Measurements from ENCODE around the gene TEX10. TPM values are rescaled to one million over a fixed set of nuclear protein-coding genes. Genes with fewer than 3 reads are reported as not detected.

Gene TEX10
- total RNA-seq, 2 experiments from 2014 or later: 43.9 to 44.9 TPM

DNA sequence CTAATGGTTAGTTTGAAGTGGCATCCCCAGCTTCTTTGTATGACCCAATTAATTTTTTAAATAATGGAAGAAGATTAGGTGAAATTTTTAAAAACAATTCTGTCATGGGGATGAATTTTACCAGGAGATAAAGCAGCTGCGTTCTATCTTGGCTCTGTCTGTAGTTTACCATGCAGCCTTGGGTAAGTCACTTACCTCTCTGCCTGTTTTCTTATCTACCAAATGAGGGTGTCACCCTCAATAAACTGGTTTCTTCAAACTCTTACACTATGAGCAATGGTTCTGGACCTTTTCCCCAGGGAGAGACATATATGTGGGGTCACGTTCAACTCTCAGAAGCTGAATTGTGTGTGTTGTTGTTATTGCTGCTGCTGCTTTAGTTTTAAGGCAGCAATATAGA, 71.7 kb downstream of the TEX10 start:
- H3K4me1 ChIP-seq (ENCODE audit: insufficient read depth, low read length, poor library complexity, severe bottlenecking): no peaks in the 10 kb centered on the region
- H3K79me2 ChIP-seq (ENCODE audit: insufficient read depth, low read depth, low read length): no peaks in the 10 kb centered on the region
- H3K27ac ChIP-seq (ENCODE audit: low read depth, low read length, poor library complexity, severe bottlenecking): no peak overlapping the region
- BruUV-seq (replicated peaks): no TSS peak
- no peaks in the 10 kb centered on the region for H3K9me2 ChIP-seq (ENCODE audit: insufficient read depth, low read length)
- no peaks in the 10 kb centered on the region for H4K20me1 ChIP-seq (ENCODE audit: insufficient read depth, low read length)
- no peak overlapping the region for H2AFZ ChIP-seq (ENCODE audit: low read length)
- DNase-seq (ENCODE audit: low spot score): no peak
- peaks cover 39% of the 10 kb centered on the region for H3K36me3 ChIP-seq (ENCODE audit: insufficient read depth, low read length)
- H3K4me3 ChIP-seq (ENCODE audit: low read depth, low read length, poor library complexity, severe bottlenecking): no peak overlapping the region
- POLR2A ChIA-PET: interaction anchor here (0.6 to 1.1 kb wide), 5 partner anchors 15 to 1243 kb away, joined by 3 to 4 read pairs (median 3); no protein-coding TSS in a partner anchor
- intact Hi-C loops (cut with micrococcal nuclease; ENCODE audit: unreplicated experiment): no loop called here
- H3K9me3 ChIP-seq (ENCODE audit: low read length): peaks cover 11% of the 10 kb centered on the region; the same call in 1 of the 2 replicates
- H3K4me2 ChIP-seq (ENCODE audit: low read length): no peak overlapping the region
- CTCF ChIA-PET (ENCODE audit: unreplicated experiment): no interaction called here
- TF ChIP-seq, protein P1, sequence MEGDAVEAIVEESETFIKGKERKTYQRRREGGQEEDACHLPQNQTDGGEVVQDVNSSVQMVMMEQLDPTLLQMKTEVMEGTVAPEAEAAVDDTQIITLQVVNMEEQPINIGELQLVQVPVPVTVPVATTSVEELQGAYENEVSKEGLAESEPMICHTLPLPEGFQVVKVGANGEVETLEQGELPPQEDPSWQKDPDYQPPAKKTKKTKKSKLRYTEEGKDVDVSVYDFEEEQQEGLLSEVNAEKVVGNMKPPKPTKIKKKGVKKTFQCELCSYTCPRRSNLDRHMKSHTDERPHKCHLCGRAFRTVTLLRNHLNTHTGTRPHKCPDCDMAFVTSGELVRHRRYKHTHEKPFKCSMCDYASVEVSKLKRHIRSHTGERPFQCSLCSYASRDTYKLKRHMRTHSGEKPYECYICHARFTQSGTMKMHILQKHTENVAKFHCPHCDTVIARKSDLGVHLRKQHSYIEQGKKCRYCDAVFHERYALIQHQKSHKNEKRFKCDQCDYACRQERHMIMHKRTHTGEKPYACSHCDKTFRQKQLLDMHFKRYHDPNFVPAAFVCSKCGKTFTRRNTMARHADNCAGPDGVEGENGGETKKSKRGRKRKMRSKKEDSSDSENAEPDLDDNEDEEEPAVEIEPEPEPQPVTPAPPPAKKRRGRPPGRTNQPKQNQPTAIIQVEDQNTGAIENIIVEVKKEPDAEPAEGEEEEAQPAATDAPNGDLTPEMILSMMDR (conservative IDR thresholded peaks at IDR 0.05; ENCODE audit: low read length): no peak
- TF ChIP-seq EZH2phosphoT487 (IDR thresholded peaks at IDR 0.05; ENCODE audit: borderline replicate concordance, low read depth, low read length): no peak

DNA sequence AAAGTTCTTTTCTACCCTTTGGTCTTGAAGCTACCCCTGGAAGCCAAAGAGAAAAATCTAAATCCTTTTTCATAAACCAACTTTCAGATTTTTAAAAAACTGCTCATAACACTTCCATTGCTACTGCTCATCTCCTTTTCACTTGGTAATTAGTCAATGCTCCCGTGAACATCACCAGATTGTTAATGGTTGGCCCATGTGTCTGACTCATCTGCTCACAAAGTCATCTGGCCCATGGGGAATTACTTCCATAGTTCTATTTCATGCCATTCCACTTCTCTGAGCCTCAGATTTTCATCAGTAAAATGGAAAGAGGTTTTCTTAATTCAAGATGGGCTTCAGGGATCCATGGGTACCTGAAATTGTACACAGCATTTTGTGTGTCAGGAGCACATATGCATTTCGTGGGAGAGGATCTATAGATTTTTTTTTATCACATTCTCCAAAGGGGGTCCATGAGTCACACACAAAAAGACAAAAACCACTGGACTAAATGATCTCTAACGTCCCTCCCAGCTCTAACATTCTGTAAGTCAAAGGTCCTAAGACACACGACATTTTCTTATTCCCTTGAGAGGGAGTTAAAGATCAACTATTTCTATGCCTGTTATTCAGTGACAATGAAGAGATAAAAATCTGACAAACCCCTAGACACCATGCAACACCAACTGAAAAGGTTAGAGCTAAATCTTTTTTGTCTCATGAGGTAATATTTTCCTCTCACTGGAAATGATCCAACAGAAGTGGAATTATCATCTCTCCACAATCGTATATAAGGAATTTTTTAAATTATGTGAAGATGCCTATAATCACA, 75.4 kb downstream of the TEX10 start:
- CTCF ChIA-PET (ENCODE audit: unreplicated experiment): no interaction called here

More for the DNA sequence above, 75.4 kb downstream of the TEX10 start:
- Histone ChIP-seq H3K9me2 (ENCODE audit: insufficient read depth, low read length) (no peaks in the 10 kb centered on the region), H3K4me2 (ENCODE audit: low read length) (no peak overlapping the region), H3K79me2 (ENCODE audit: insufficient read depth, low read depth, low read length) (no peaks in the 10 kb centered on the region), H3K27ac (ENCODE audit: low read depth, low read length, poor library complexity, severe bottlenecking) (no peak overlapping the region), H2AFZ (ENCODE audit: low read length) (no peak overlapping the region), H3K36me3 (ENCODE audit: insufficient read depth, low read length) (peaks cover 37% of the 10 kb centered on the region), H3K9me3 (ENCODE audit: low read length) (no peaks in the 10 kb centered on the region), H3K4me1 (ENCODE audit: insufficient read depth, low read length, poor library complexity, severe bottlenecking) (no peaks in the 10 kb centered on the region), H4K20me1 (ENCODE audit: insufficient read depth, low read length) (no peaks in the 10 kb centered on the region), H3K4me3 (ENCODE audit: low read depth, low read length, poor library complexity, severe bottlenecking) (no peak overlapping the region)
- no peak for DNase-seq (ENCODE audit: low spot score)
- intact Hi-C loops (cut with micrococcal nuclease; ENCODE audit: unreplicated experiment): no loop called here
- POLR2A ChIA-PET: interaction anchor here (0.6 kb wide), 1 partner anchor 129 kb away, joined by 3 read pairs; no protein-coding TSS in a partner anchor
- no TSS peak for BruUV-seq (replicated peaks)
- TF ChIP-seq, protein P1 (conservative IDR thresholded peaks at IDR 0.05; ENCODE audit: low read length): no peak
- no peak for TF ChIP-seq EZH2phosphoT487 (IDR thresholded peaks at IDR 0.05; ENCODE audit: borderline replicate concordance, low read depth, low read length)

All from OCI-LY7 (cell line).